ENCODE measurements around the gene MYCBPAP.

MYCBPAP gene

GRCh38 chr17:50468304-50469207 lies 39.7 kb upstream of the MYCBPAP start, which contains the start of gene CHAD:
TSS of gene CHAD (minus strand) at chr17:50468880. CDS start at chr17:50468813, 67 bp downstream.
- DNase-seq (ENCODE audit: insufficient read length, low spot score) (peak; percentile 45), FAIRE-seq (no peak)
- TF ChIP-seq CTCF (IDR thresholded peaks at IDR 0.05; ENCODE audit: insufficient read depth, missing control alignments), result no peak

- FAIRE-seq, result no peak
- DNase-seq (ENCODE audit: insufficient read length, low spot score), result peak; percentile 19
- TF ChIP-seq CTCF (IDR thresholded peaks at IDR 0.05; ENCODE audit: insufficient read depth, missing control alignments), result no peak
Measured at GRCh38 chr17:50469208-50469605, 39.0 kb upstream of the MYCBPAP start.

GRCh38 chr17:50469671-50470305 lies 38.5 kb upstream of the MYCBPAP start:
- TF ChIP-seq CTCF (IDR thresholded peaks at IDR 0.05; ENCODE audit: insufficient read depth, missing control alignments), result no peak
- DNase-seq (ENCODE audit: insufficient read length, low spot score), result no peak
- no peak for FAIRE-seq

GRCh38 chr17:50470426-50470825 lies 37.8 kb upstream of the MYCBPAP start:
- TF ChIP-seq CTCF (IDR thresholded peaks at IDR 0.05; ENCODE audit: insufficient read depth, missing control alignments), result no peak
- DNase-seq (ENCODE audit: insufficient read length, low spot score), result no peak
- FAIRE-seq, result no peak

GRCh38 chr17:50471009-50471905 lies 37.0 kb upstream of the MYCBPAP start:
- TF ChIP-seq CTCF (IDR thresholded peaks at IDR 0.05; ENCODE audit: insufficient read depth, missing control alignments), result no peak
- FAIRE-seq, result no peak

GRCh38 chr17:50472286-50472685 lies 36.0 kb upstream of the MYCBPAP start:
- no peak for TF ChIP-seq CTCF (IDR thresholded peaks at IDR 0.05; ENCODE audit: insufficient read depth, missing control alignments)
- DNase-seq (ENCODE audit: insufficient read length, low spot score), result no peak
- no peak for FAIRE-seq

More at GRCh38 chr17:50471009-50471905, 37.0 kb upstream of the MYCBPAP start:
- no peak for DNase-seq (ENCODE audit: insufficient read length, low spot score)

Data from D721Med (cell line).